Right lobe of liver (tissue), 6 donors: ENCODE data around the gene JAG1. TPM values are rescaled to one million over a fixed set of nuclear protein-coding genes. Genes with fewer than 3 reads are reported as not detected.

Experiments used
- ATAC-seq, 4 donors: fragments of 200-7000 bp; cut with Tn5 transposase; one replicate each; pipeline ENCODE4 v1.9.1; 2020; ENCODE audit warnings: mild to moderate bottlenecking in 4 of 4, moderate library complexity in 4 of 4
- DNase-seq, 3 donors: peaks; one replicate each; pipeline ENCODE4 v3.0.0-alpha.2; 2020
- H3K27ac ChIP-seq, 3 donors: fragments of 200-600 bp; one replicate each; pipeline ENCODE4 v1.8.0; 2022
- H3K27me3 ChIP-seq, 2 donors: fragments of 200-600 bp; one replicate each; pipeline ENCODE4 v1.8.0; 2022
- H3K36me3 ChIP-seq, 4 donors: fragments of 200-600 bp; sonication (generic) in 1 of 4; one replicate each; pipeline versions ENCODE4 v1.5.1 to v1.8.0; 2017 to 2022; ENCODE audit warnings: control low read depth in 1 of 4
- H3K4me1 ChIP-seq, 4 donors: fragments of 200-600 bp; sonication (generic) in 1 of 4; one replicate each; pipeline versions ENCODE4 v1.5.1 to v1.8.0; 2017 to 2022; ENCODE audit warnings: control low read depth in 1 of 4
- H3K4me3 ChIP-seq, 3 donors: fragments of 200-600 bp; one replicate each; pipeline ENCODE4 v1.8.0; 2022
- H3K9me3 ChIP-seq, 4 donors: fragments of 200-600 bp; sonication (generic) in 1 of 4; one replicate each; pipeline versions ENCODE4 v1.5.1 to v1.8.0; 2017 to 2022; ENCODE audit warnings: control low read depth in 1 of 4
- CTCF ChIP-seq, 4 donors: fragments of 200-600 bp in 3 of 4; fragments of 450-650 bp in 1 of 4; IDR thresholded peaks; one replicate each; pipeline versions ENCODE4 v1.5.1 to v1.8.0; 2016 to 2022; ENCODE audit warnings: antibody characterized with exemption in 4 of 4, mild to moderate bottlenecking in 2 of 4
- POLR2A ChIP-seq: fragments of 450-650 bp; IDR thresholded peaks from one replicate; pipeline ENCODE4 v1.6.1; 2017; ENCODE audit warnings: antibody characterized with exemption, mild to moderate bottlenecking
- WGBS: methylation state at CpG from one replicate; pipeline ENCODE4 v1.1.6; 2018; ENCODE audit warnings: low coverage, low lambda C conversion rate; ENCODE audit not compliant: insufficient coverage; ENCODE audit errors: missing lambda C conversion rate; 5-methylcytosine and 5-hydroxymethylcytosine counted together
- intact Hi-C, 2 donors: fragments of 100-400 bp; cut with DNase I; formaldehyde crosslinking; loops; one replicate each; pipeline versions ENCODE4 v1.11.2 to v1.14.1; 2022
- total RNA-seq, 6 experiments: library from RNA; depleted of rRNA in 2 of 6; stranded (reverse); fragments of >200 nt in 2 of 6; fragmentation: NEBNext Ultra II Directional in 3 of 6; extraction: Animal tissue kit (Norgen Biotek cat#: 25700) in 3 of 6; gene quantifications; one replicate each; pipeline versions ENCODE4 v1.1.0 to v1.2.4, GENCODE V29; 2016 to 2023
- donor health status: DM: no; HTN: yes; CAD: no.
- donor health status: DM: no; HTN: no; CAD: no.
- donor health status: DM: no; HTN: no; CAD: no.
- donor health status: DM: no; HTN: yes; CAD: no.
- donor health status: DM: no; HTN: yes; CAD: no.

The JAG1 gene
- total RNA-seq, 6 experiments from 2014 or later, result 3.1 to 8.5 (median 6.7) TPM

GRCh38 chr20:10641467-10641866 is 32.3 kb downstream of the JAG1 start:
- WGBS, result 100% methylated on average over 2 of the region's 12 CpGs
- no peak for ATAC-seq
- Histone ChIP-seq H3K36me3 (peaks cover 0 to 10% (median 4%) of the 10 kb centered on the region in 4 donors), H3K9me3 (no peaks in the 10 kb centered on the region), H3K27ac (no peak overlapping the region), H3K4me1 (no peaks in the 10 kb centered on the region), H3K4me3 (no peak overlapping the region), H3K27me3 (no peaks in the 10 kb centered on the region)
- intact Hi-C loops, result no loop called here
- DNase-seq, result no peak
- TF ChIP-seq CTCF (IDR thresholded peaks at IDR 0.05), result no peak
- no peak for TF ChIP-seq POLR2A

GRCh38 chr20:10640897-10641296 is 32.9 kb downstream of the JAG1 start:
- intact Hi-C loops, result no loop called here
- TF ChIP-seq POLR2A (no peak), CTCF (IDR thresholded peaks at IDR 0.05) (no peak)
- no peak for ATAC-seq
- H3K36me3 ChIP-seq, result peaks cover 0 to 10% (median 4%) of the 10 kb centered on the region in 4 donors
- H3K27me3 ChIP-seq, result no peaks in the 10 kb centered on the region
- H3K27ac ChIP-seq, result no peak overlapping the region
- no peaks in the 10 kb centered on the region for H3K4me1 ChIP-seq
- WGBS, result 83% methylated on average over 11 of the region's 12 CpGs
- no peak overlapping the region for H3K4me3 ChIP-seq
- no peaks in the 10 kb centered on the region for H3K9me3 ChIP-seq
- DNase-seq, result no peak

GRCh38 chr20:10639737-10640556 is 33.9 kb downstream of the JAG1 start:
- Histone ChIP-seq H3K27me3 (no peaks in the 10 kb centered on the region), H3K4me1 (no peaks in the 10 kb centered on the region), H3K36me3 (peaks cover 0 to 8% (median 2%) of the 10 kb centered on the region in 4 donors), H3K27ac (no peak overlapping the region), H3K9me3 (no peaks in the 10 kb centered on the region), H3K4me3 (no peak overlapping the region)
- intact Hi-C loops, result no loop called here
- ATAC-seq, result no peak
- TF ChIP-seq POLR2A, result no peak
- no peak for TF ChIP-seq CTCF (IDR thresholded peaks at IDR 0.05)
- DNase-seq, result no peak
- WGBS, result 89% methylated on average over 11 of the region's 18 CpGs

- H3K9me3 ChIP-seq, result no peaks in the 10 kb centered on the region
- no peak overlapping the region for H3K27ac ChIP-seq
- no peak for TF ChIP-seq POLR2A
- WGBS, result 88% methylated on average over 6 of the region's 23 CpGs
- no peaks in the 10 kb centered on the region for H3K4me1 ChIP-seq
- peaks cover 0 to 8% (median 1%) of the 10 kb centered on the region in 4 donors for H3K36me3 ChIP-seq
- intact Hi-C loops, result no loop called here
- DNase-seq (no peak), ATAC-seq (no peak)
- no peaks in the 10 kb centered on the region for H3K27me3 ChIP-seq
- H3K4me3 ChIP-seq, result no peak overlapping the region
These were observed 34.6 kb downstream of the JAG1 start for GRCh38 chr20:10639077-10639736.

GRCh38 chr20:10637563-10637962 is 36.2 kb downstream of the JAG1 start:
- no peaks in the 10 kb centered on the region for H3K4me1 ChIP-seq
- DNase-seq (no peak), ATAC-seq (no peak)
- no peak for TF ChIP-seq CTCF (IDR thresholded peaks at IDR 0.05)
- TF ChIP-seq POLR2A, result no peak
- H3K27ac ChIP-seq, result peak overlapping the region in 1 of 3 donors; percentile 22
- WGBS, result 81% methylated on average over 6 of the region's 6 CpGs
- no peak overlapping the region for H3K4me3 ChIP-seq
- H3K36me3 ChIP-seq, result peaks cover 0 to 7% (median 1%) of the 10 kb centered on the region in 4 donors
- H3K27me3 ChIP-seq, result no peaks in the 10 kb centered on the region
- intact Hi-C loops, result no loop called here
- no peaks in the 10 kb centered on the region for H3K9me3 ChIP-seq
